Stimulated activated CD4-positive, alpha-beta T cell treated with anti-CD3 and anti-CD28 coated beads, Interleukin-1b, Interleukin-23, amount 100 ng/mL, for 4 hours (primary cell): ENCODE results near the gene PGGT1B.

ENCODE experiments used
- DNase-seq, 2 donors: peaks; one replicate each; pipeline ENCODE4 v3.0.0-alpha.2; 2020; ENCODE audit warnings: low read depth in 2 of 2

Gene PGGT1B

DNA sequence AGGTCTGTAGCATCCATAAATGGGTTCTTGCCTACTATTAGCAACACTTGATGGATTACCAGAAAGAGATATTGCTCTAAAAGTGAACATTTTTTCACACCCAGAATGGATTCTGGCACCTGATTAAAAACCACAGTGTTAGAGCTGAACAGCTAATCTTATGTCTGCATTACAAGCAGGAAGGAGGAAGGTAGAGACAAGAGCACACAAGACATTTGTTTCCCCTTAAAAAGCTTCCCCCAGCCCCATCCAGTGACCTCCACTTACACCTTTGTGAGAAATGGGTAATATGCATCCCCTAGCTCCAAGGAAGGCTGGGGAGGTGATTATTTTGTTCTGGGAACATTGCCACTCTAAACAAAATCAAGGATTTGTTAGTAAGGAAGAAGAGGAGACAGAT lies 80.9 kb downstream of the PGGT1B start:
- no peak for DNase-seq

GRCh38 chr5:115180165-115180709 lies 82.4 kb downstream of the PGGT1B start:
- peak in 1 of 2 donors; percentile 24 for DNase-seq

- DNase-seq: no peak
These were observed 83.1 kb downstream of the PGGT1B start for GRCh38 chr5:115179394-115180164.

DNA sequence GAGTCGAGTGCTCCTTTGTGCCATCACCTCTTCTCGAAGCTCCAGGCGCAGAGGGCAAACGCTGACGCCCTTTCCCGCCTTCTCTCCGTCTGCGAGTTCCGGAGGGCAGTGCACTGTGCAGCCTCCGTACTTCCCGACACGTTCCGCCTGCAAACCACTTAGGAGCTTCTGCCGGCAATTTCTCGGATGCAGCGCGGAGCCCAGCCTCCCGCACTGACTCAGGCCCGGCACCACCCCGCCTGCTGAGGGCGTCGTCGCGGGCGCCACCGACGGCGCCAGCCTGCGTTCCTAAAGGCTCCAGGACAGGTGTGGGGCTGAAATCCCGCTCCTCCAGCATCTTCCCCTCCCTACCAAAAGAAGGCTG lies 83.7 kb downstream of the PGGT1B start:
- no peak for DNase-seq

- no peak for DNase-seq
These were observed 91.7 kb downstream of the PGGT1B start for GRCh38 chr5:115170929-115171510.

GRCh38 chr5:115170134-115170928 lies 92.3 kb downstream of the PGGT1B start:
- no peak for DNase-seq

GRCh38 chr5:115169487-115170133 lies 93.1 kb downstream of the PGGT1B start, which contains the start of gene TRIM36:
TSS of gene TRIM36 (minus strand) at chr5:115169908. CDS start at chr5:115169634, 274 bp downstream.
- peak; percentile 78 to 88 for DNase-seq

GRCh38 chr5:115168829-115169486 lies 93.7 kb downstream of the PGGT1B start:
- no peak for DNase-seq

DNA sequence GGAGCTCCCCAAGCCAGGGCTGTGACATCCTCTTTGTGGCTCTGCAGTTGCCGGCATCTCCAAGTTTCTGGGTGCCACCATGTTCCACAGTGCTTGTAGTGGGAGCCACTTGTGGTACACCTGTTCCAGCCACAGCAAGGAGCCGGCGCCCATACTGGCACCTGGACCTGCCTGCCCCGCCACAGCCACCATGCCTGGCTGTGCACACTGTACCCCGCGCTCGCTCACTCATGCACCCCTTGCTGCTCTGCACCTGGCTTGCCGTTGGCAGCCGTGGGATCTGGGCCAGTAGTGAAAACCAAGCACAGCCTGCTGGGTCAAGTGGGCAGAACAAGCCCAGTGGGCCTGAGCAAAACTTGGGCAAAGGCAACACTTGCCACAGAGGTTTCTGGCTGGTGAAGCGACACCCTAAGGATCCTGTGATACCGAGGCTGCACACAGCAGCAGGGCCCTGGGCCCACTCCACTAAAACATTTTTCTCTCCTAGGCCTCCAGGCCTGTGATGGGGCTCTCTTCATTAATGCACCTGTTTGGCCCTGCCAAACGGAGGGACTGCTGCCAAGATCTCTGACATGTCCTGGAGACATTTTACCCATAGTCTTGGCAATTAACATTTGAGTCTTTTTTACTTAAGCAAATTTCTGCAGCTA lies 95.8 kb downstream of the PGGT1B start:
- DNase-seq: no peak

DNA sequence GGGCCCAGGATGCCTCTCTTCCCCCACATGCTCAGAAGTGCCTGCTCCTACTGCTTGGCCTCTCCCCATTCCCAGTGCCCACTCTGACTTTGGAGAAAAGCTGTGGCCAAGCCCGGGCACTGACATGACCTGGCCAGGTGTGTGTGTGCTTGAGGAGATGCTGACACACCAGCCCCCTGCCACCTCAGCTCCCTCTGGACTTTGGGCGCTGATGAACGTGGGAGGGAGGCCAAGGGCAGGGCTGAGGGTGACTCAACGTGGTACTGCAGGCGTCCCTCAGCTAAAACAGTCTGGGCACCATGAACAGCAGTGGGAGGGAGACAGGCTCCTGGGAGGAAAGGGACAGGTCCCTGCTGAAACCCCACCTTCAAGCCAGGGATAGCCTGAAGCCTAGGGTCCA lies 96.9 kb downstream of the PGGT1B start:
- no peak for DNase-seq

GRCh38 chr5:115160975-115161475 lies 101.7 kb downstream of the PGGT1B start:
- no peak for DNase-seq
